ES-I3 (cell line): ENCODE results near the gene CYP11A1.
"Not testable (repeated sequence)": the region's sequence is repeated elsewhere in the genome, so short reads cannot be mapped to it uniquely, and the experiment has no call there.

Experiments
- H3K36me3 ChIP-seq: 2 replicates; pipeline ENCODE4 v1.6.1; 2013; ENCODE audit warnings: mild to moderate bottlenecking, low read length, control low read depth, moderate library complexity; ENCODE audit not compliant: insufficient read depth
- H3K4me1 ChIP-seq: 2 replicates; pipeline ENCODE4 v1.6.1; 2013; ENCODE audit warnings: mild to moderate bottlenecking, control low read depth, low read length; ENCODE audit not compliant: insufficient read depth
- H3K9ac ChIP-seq: 2 replicates; pipeline ENCODE4 v1.6.1; 2013; ENCODE audit warnings: low read depth, mild to moderate bottlenecking, low read length, moderate library complexity
- H3K9me3 ChIP-seq: 2 replicates; pipeline ENCODE4 v1.6.1; 2013; ENCODE audit warnings: mild to moderate bottlenecking, low read length, moderate library complexity; ENCODE audit not compliant: control insufficient read depth, insufficient read depth

CYP11A1 gene

DNA sequence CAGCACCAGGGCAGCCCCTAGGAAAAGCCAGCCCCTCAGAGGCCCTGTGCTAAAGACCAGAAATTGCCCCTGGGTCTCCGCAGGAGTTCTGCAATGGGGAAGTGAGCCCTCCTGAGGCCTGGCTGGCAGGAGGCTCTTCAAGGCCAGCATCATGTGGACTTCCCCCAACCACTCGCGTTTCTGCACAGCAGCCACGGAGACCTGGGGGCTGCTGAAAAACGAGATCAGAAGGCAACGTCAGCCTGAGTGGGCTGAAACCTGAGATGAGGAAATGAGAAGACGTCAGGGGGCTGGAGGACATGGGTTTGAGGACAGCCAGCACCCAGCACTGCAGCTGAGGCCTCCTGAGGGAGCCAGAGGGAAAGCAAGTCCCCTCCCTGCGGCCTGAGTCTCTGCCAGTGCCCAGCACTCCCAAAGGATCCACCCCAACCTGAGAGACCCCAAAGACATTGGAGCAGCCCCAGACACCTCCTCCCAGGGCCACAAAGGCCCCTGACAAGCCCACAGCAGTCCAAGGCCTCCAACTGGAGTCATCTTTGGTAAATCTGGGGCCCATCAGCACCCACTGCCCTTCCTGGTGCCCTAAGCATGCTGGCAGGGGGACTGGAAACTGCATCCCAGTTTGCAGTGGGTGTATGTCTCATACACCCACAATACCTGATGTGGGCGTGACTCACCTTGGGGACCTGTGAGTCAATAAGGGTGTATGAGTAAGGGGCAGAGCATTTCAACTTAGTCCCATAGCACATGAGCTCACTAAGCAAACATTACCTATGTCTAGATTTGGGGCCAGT lies 29.2 kb upstream of the CYP11A1 start:
- H3K9ac ChIP-seq = no peak overlapping the region
- H3K9me3 ChIP-seq = no peaks in the 10 kb centered on the region
- peaks cover 13% of the 10 kb centered on the region; the same call in 1 of the 2 replicates for H3K4me1 ChIP-seq
- H3K36me3 ChIP-seq = no peaks in the 10 kb centered on the region

DNA sequence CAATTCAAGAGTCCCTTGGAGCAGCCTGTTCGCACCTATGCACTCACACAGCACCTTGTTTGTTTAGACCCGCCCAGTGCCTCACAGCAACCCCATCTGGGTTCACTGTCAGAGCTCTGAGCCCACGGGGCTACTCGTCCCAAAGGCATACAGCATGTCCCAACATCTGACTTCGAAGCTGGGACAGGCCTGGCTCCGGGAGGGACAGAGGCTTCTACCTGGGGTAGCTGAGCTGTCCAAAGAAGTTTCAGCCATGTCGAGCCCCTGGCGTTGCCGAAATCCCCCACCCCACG lies 28.6 kb upstream of the CYP11A1 start:
- no peaks in the 10 kb centered on the region for H3K36me3 ChIP-seq
- no peaks in the 10 kb centered on the region for H3K9me3 ChIP-seq
- peaks cover 13% of the 10 kb centered on the region; the same call in 1 of the 2 replicates for H3K4me1 ChIP-seq
- no peak overlapping the region for H3K9ac ChIP-seq

DNA sequence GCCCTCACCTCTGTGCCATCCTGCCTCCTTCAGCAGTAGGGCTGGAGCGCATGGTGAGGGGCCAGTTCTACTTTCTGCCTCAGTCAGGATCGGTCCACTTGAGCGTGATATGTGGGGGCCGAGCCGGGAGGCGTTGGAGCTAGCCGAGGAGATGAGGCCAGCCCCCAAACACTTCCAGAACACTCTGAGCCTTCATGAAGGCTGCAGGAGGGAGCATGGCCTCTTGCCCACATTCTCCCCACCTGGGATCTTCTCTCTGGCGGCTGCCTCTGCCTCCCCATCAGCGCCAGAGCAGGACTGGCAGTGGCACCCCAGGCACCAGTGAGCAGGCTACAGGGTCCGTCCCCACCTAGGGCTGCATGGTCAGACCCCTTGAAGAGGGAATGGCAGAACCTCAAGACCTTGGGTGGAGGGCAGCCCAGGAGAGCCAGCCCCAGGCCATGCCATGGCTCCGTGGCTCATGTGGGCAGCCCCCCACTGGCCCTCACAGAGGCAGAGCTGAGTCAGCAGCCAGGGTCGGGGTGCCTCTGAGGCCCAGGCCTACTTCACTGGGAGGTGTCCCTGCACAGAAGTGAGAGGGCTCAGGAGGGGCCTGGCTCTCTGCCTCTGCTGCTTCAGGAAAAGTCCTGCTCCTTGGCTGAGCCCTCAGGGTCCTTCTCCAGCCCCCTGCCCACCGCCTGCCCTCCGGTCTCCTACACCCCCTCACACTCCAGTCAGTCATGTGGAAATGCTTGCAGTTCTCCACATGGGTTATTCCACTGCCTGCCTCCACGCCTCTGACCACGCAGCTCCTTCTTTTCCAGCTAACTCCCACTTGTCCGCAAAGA lies 28.1 kb upstream of the CYP11A1 start:
- Histone ChIP-seq H3K36me3 (no peaks in the 10 kb centered on the region), H3K9ac (no peak overlapping the region), H3K4me1 (peaks cover 13% of the 10 kb centered on the region; the same call in 1 of the 2 replicates), H3K9me3 (no peaks in the 10 kb centered on the region)

DNA sequence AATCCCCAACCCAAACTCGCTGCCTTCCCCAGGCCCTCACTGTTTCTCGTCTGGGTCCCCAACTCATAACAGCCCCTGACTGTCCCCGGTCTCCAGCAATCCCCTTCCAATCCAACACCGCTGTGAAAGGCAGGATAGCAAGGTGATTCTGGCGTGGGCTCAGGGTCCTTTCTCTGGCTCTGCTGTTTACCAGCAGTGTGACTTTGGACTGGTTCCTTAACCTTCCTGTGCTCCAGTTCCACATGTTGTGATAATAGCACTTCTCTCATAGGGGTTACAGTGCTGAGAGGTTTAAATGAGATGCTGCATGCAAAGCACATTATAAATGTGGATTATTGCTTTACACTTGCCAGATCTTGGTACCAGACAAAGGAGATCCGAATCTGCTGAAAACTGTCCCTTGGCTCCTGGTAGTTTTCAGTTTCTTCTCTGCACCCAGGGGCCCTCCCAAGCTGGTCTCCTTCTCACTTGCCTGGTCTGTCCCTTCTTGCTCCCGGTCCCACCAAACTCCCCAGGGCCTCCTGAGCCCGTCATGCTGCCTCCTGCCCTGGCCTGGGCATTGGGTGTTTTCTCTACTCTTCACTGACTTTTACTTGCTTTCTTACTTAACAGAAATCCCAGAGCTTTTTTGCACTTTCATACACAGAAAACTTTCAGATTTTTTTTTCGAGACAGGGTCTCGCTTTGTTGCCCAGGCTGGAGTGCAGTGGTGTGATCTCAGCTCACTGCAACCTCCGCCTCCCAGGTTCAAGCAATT lies 26.8 kb upstream of the CYP11A1 start:
- H3K9ac ChIP-seq = no peak overlapping the region
- peaks cover 13% of the 10 kb centered on the region; the same call in 1 of the 2 replicates for H3K4me1 ChIP-seq
- H3K36me3 ChIP-seq = no peaks in the 10 kb centered on the region
- no peaks in the 10 kb centered on the region for H3K9me3 ChIP-seq

DNA sequence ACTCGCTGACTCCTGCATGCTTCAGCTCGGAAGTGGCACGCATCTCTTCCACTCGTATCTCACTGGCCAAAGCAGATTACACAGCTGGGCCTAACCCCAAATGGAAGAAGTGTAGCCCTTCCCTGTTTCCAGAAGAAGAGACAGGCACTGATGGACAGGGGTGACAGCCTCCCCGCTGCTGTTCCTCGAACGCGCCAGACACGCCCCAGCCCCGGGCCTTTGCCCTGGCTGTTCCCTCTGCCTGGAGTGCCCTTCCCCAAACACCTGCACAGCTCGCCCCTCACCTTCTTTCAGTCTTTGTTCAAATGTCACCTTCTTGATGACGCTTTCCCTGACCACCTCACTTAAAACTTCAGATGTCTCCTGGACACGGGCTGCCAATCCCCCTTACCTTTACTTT lies 26.0 kb upstream of the CYP11A1 start:
- Histone ChIP-seq H3K9me3 (no peaks in the 10 kb centered on the region), H3K4me1 (peaks cover 19% of the 10 kb centered on the region), H3K9ac (no peak overlapping the region), H3K36me3 (no peaks in the 10 kb centered on the region)

DNA sequence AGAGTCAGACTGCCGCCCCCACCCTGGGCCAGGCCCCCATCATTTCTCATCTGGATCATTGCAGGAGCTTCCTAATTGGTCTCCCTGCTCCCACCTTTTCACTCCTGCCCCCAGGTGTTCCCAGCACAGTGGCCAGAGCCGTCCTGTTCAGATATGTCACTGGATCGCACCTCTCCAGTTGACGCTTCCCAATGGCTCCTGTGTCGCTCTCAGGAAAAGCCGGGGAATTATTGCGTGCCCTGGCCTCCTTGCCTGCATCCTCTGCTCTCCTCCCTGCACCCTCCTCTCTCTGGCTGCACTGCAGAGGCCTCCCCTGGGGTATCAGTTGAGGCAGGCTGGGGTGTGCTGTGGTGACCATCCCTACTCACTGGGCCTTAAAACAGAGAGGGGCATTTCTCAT lies 25.5 kb upstream of the CYP11A1 start:
- H3K36me3 ChIP-seq = no peaks in the 10 kb centered on the region
- no peaks in the 10 kb centered on the region for H3K9me3 ChIP-seq
- peaks cover 24% of the 10 kb centered on the region for H3K4me1 ChIP-seq
- no peak overlapping the region for H3K9ac ChIP-seq

DNA sequence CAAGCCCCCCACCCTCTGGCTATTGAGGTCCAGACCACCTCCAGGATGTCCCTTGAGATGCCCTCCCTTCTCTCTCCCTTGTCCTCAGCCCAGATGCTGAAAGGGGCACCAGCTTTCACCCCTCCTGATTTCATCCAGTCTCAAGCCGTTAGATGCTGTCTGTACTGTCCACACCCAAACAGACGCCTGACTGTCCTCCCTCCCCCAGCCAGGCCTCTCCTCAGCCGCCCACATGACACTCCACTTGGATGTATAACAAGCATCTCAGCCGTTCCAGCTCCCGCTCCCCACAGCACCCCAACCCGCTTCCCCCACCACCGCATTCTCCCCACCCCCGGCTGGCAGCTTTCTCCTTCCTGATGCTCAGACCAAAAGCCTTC lies 25.0 kb upstream of the CYP11A1 start:
- H3K9me3 ChIP-seq = no peaks in the 10 kb centered on the region
- H3K4me1 ChIP-seq = peaks cover 24% of the 10 kb centered on the region
- no peaks in the 10 kb centered on the region for H3K36me3 ChIP-seq
- no peak overlapping the region for H3K9ac ChIP-seq

DNA sequence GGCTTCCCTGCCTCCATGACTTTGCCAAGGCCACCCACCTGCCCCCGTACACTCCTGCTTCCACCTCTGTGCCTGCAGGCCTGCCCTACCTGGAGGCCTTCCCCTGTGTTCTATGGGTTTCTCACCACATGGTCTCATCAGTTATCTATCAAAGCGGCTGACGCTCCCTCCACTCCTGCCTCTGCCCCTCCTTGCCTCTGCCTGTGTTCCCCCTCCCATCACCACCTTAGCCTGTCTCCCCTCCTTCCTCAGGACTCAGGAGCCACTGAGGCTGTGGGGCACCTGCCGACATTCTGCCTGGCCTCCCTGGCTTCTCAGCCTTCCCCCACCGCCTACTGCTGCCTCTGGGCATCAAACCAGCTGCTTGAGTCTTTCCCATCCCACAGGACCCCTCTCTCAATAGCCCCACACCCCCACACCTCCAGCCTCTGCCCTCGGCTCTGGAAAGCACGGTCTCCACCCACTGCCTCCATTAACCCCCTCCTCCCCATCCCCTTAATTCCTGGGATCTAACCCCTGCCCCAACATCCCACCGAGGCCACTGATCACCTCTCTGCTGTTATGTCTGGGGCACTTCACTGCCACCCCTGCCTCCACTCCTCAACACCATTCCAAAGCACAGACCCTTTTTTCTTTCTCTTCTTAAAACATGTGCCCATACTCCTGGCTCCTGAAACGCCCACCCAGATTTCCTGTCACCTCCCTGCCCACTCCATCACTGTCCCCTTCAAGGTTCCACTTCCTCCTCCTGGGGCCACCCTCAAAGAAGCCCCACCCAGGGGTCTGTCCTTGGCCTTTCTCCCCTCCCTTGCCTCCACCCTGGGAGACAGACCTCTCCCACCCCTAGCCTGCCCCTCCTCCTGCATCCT lies 24.4 kb upstream of the CYP11A1 start:
- Histone ChIP-seq H3K4me1 (peaks cover 23% of the 10 kb centered on the region), H3K36me3 (no peaks in the 10 kb centered on the region), H3K9me3 (no peaks in the 10 kb centered on the region), H3K9ac (no peak overlapping the region)

DNA sequence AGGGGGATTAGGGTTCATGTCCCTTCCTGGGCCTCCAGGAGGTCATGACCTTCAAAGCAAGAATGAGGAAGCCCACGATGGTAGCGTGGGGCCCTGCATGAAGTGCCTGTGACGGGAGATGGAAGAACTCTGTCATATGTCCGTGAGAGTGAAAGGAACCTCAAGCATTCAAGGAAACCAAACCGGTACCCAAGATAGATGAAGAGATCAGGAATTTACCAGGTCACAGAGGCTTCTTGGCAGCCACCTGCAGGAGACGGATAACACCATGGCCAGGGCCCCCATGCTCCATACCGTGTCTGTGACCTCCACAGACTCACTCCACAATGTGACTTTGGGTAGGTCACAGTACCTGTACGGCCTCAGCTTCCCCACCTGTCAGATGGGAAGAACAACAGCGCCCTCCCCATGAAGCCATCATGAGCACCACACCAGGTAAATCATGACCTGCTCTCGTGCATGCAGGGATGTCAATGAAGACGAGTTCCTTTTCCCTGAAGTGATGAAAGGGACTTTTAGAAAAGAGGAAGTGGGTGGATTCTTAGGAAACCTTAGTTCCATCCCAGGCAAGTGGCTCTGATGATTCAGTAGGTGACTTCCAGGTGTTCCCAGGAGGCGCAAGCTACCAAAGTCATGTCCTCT lies 23.3 kb upstream of the CYP11A1 start:
- no peaks in the 10 kb centered on the region for H3K36me3 ChIP-seq
- H3K4me1 ChIP-seq = peaks cover 26% of the 10 kb centered on the region
- no peak overlapping the region for H3K9ac ChIP-seq
- H3K9me3 ChIP-seq = no peaks in the 10 kb centered on the region

DNA sequence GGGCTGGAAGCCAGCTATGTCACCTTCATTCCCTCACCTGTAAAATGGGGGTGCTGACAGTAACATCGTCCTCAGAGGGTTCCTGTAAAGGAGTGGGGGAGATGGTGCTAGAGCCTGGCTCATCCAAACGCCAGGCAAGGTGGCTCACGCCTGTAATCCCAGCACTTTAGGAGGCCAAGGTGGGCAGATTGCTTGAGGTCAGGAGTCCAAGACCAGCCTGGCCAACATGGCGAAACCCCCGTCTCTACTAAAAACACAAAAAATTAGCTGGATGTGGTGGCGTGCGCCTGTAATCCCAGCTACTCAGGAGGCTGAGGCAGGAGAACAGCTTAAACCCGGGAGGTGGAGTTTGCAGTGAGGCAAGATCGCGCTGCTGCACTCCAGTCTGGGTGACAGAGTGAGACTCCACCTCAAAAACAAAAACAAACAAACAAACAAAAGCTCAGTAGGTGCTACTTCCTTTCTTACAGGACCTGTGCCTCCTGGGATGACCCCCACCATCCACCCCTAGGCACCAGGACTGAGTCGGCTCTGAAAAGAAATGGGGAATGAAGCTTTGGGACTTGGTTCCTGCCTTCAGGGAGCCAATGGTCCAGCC lies 22.7 kb upstream of the CYP11A1 start:
- not testable (repeated sequence) for H3K36me3 ChIP-seq, H3K9ac ChIP-seq, H3K9me3 ChIP-seq
- H3K4me1 ChIP-seq = peaks cover 31% of the 10 kb centered on the region

DNA sequence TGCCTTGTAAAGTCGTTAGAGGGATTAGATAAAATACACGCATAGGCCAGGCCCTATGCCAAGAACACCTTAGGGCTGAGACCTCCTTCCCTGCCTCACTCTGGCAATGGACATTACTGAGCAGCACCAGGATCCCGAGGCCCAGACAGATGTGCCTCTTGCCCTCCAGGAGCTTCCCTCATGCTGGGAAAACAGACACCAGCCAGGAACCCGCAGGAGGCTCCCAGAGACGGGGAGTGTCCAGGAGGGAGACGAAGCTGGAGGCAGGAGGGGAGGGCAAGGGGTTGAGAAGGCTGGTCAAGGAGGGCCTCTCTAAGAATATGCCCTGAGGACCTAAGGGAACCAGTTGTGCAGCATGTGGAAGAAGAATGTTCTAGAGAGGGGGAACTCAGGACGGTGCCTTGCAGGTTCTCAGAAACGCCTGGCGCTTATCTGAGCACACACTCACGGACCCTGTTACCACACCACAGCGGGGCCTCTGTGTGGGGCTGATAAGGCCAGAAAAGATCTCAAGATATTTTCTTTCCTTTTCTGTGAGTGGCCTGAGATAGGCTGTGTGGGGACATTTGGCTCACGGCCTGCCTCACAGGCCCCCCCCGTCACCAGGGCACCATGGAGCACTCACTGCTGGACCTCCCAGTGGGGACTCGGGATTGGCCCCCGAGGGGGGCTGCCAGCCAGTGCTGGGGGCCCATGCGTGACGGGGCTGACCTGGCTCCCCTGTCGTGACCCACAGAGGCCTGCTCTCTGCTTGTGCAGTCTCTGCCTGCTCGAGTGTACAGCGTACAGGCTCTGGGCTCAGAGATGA lies 22.0 kb upstream of the CYP11A1 start:
- no peaks in the 10 kb centered on the region for H3K9me3 ChIP-seq
- peaks cover 32% of the 10 kb centered on the region for H3K4me1 ChIP-seq
- H3K36me3 ChIP-seq = no peaks in the 10 kb centered on the region
- H3K9ac ChIP-seq = no peak overlapping the region

DNA sequence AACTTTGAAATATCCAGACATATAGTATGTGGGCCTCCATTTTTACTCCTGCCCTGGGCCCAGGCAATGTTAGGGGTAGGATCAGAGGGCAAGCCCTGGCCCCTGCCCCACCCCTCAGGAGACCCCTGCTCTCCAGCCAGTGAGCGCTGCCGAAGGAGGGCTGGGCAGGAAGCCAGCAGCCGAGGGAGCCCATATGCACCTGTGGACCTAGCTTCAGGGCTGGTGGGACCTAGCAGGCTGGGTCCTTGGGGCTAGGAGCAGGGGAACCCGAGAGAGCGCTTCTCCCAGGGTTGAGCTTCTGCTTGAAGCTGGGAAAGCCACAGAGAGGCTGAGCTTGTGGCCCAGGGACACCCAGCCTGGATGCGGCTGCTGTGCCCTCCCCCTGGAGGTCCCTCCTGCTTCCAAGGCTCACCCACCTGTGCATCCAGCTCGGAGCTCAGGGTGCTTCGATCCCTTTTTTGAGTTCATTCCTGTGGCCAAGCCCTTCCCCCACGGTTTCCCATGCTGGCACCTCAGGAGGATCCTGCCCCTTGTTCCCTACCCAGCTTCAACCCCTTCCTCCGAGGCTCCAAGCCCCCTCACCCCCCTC lies 21.0 kb upstream of the CYP11A1 start:
- peaks cover 32% of the 10 kb centered on the region for H3K4me1 ChIP-seq
- H3K9ac ChIP-seq = no peak overlapping the region
- no peaks in the 10 kb centered on the region for H3K36me3 ChIP-seq
- no peaks in the 10 kb centered on the region for H3K9me3 ChIP-seq
